Nephron progenitor cell (in vitro differentiated cells): ENCODE measurements around the gene ALDH1A2.
A peak's percentile ranks its signal among the peaks of the same experiment; 100 is the strongest.

Experiments used
- DNase-seq: peaks from one replicate; pipeline ENCODE4 v3.0.0; 2021
- H3K27ac Mint-ChIP-seq: 2 replicates; pipeline ENCODE4 v1.8.0; 2021; ENCODE audit warnings: mild to moderate bottlenecking, moderate library complexity, mixed read lengths
- H3K27me3 Mint-ChIP-seq: 2 replicates; pipeline ENCODE4 v1.8.0; 2021; ENCODE audit warnings: mild to moderate bottlenecking, low read depth, mixed read lengths; ENCODE audit not compliant: poor library complexity
- H3K36me3 Mint-ChIP-seq: 2 replicates; pipeline ENCODE4 v1.8.0; 2021; ENCODE audit warnings: low read depth, mixed read lengths
- H3K4me1 Mint-ChIP-seq: 2 replicates; pipeline ENCODE4 v1.8.0; 2021; ENCODE audit warnings: mixed read lengths
- H3K4me3 Mint-ChIP-seq: 2 replicates; pipeline ENCODE4 v1.8.0; 2021; ENCODE audit warnings: mild to moderate bottlenecking, moderate library complexity, mixed read lengths
- H3K9me3 Mint-ChIP-seq: 2 replicates; pipeline ENCODE4 v1.8.0; 2021; ENCODE audit warnings: mild to moderate bottlenecking, moderate library complexity, mixed read lengths
- CTCF ChIP-seq: fragments of 200-600 bp; sonication (generic); IDR thresholded peaks from 2 replicates; pipeline ENCODE4 v1.5.0; 2021; ENCODE audit warnings: antibody characterized with exemption

ALDH1A2 gene

GRCh38 chr15:57927091-57927631 lies 138.3 kb downstream of the ALDH1A2 start:
- DNase-seq, result no peak
- peaks cover 22% of the 10 kb centered on the region for H3K9me3 Mint-ChIP-seq
- H3K27me3 Mint-ChIP-seq, result peaks cover 4% of the 10 kb centered on the region
- no peak overlapping the region for H3K27ac Mint-ChIP-seq
- TF ChIP-seq CTCF, result no peak
- H3K4me1 Mint-ChIP-seq, result peaks cover 32% of the 10 kb centered on the region
- no peaks in the 10 kb centered on the region for H3K36me3 Mint-ChIP-seq
- no peak overlapping the region for H3K4me3 Mint-ChIP-seq

- H3K4me3 Mint-ChIP-seq, result no peak overlapping the region
- H3K27me3 Mint-ChIP-seq, result no peaks in the 10 kb centered on the region
- DNase-seq, result no peak
- H3K36me3 Mint-ChIP-seq, result no peaks in the 10 kb centered on the region
- no peak overlapping the region for H3K27ac Mint-ChIP-seq
- no peak for TF ChIP-seq CTCF
- H3K4me1 Mint-ChIP-seq, result peaks cover 22% of the 10 kb centered on the region
- H3K9me3 Mint-ChIP-seq, result peaks cover 19% of the 10 kb centered on the region
Measured at GRCh38 chr15:57925650-57926049, 139.9 kb downstream of the ALDH1A2 start.

- no peak for TF ChIP-seq CTCF
- Mint-ChIP-seq H3K9me3 (peaks cover 13% of the 10 kb centered on the region), H3K27ac (no peak overlapping the region), H3K4me3 (no peak overlapping the region), H3K27me3 (no peaks in the 10 kb centered on the region), H3K36me3 (no peaks in the 10 kb centered on the region), H3K4me1 (peaks cover 22% of the 10 kb centered on the region)
- no peak for DNase-seq
Measured at GRCh38 chr15:57924598-57924997, 140.9 kb downstream of the ALDH1A2 start.

GRCh38 chr15:57923750-57924149 lies 141.8 kb downstream of the ALDH1A2 start:
- Mint-ChIP-seq H3K4me3 (no peak overlapping the region), H3K4me1 (peaks cover 22% of the 10 kb centered on the region), H3K9me3 (peaks cover 5% of the 10 kb centered on the region), H3K27me3 (no peaks in the 10 kb centered on the region), H3K27ac (peak overlapping the region; percentile 38), H3K36me3 (no peaks in the 10 kb centered on the region)
- TF ChIP-seq CTCF, result no peak
- DNase-seq, result no peak

GRCh38 chr15:57923306-57923705 lies 142.2 kb downstream of the ALDH1A2 start:
- no peak for DNase-seq
- H3K27me3 Mint-ChIP-seq, result peaks cover 3% of the 10 kb centered on the region
- H3K9me3 Mint-ChIP-seq, result peaks cover under 1% of the 10 kb centered on the region
- TF ChIP-seq CTCF, result no peak
- no peak overlapping the region for H3K4me3 Mint-ChIP-seq
- peaks cover 24% of the 10 kb centered on the region for H3K4me1 Mint-ChIP-seq
- H3K36me3 Mint-ChIP-seq, result no peaks in the 10 kb centered on the region
- H3K27ac Mint-ChIP-seq, result peak overlapping the region; percentile 38

- H3K4me3 Mint-ChIP-seq, result no peak overlapping the region
Measured at GRCh38 chr15:57922776-57923175, 142.7 kb downstream of the ALDH1A2 start.

More at GRCh38 chr15:57922776-57923175, 142.7 kb downstream of the ALDH1A2 start:
- TF ChIP-seq CTCF, result no peak
- no peak for DNase-seq
- peaks cover 28% of the 10 kb centered on the region for H3K4me1 Mint-ChIP-seq
- H3K36me3 Mint-ChIP-seq, result no peaks in the 10 kb centered on the region
- H3K27me3 Mint-ChIP-seq, result peaks cover 5% of the 10 kb centered on the region
- no peaks in the 10 kb centered on the region for H3K9me3 Mint-ChIP-seq
- no peak overlapping the region for H3K27ac Mint-ChIP-seq
